Activated CD4-positive, alpha-beta T cell treated with anti-CD3 and anti-CD28 coated beads for 36 hours (primary cell): ENCODE measurements around the gene CEBPA. TPM values are rescaled to one million over a fixed set of nuclear protein-coding genes. Genes with fewer than 3 reads are reported as not detected.

ENCODE experiments used
- ATAC-seq: fragments of 200-7000 bp; cut with Tn5 transposase; one replicate; pipeline ENCODE4 v1.10.0; 2021; ENCODE audit warnings: mild to moderate bottlenecking, moderate library complexity
- CTCF ChIA-PET: fragments of 350-600 bp; sonication (Branson Sonifier 250); formaldehyde crosslinking; loops from one replicate; lab custom pipeline; 2021; ENCODE audit warnings: antibody characterized with exemption; lab: Charles Lee
- POLR2A ChIA-PET: fragments of 350-600 bp; sonication (Branson Sonifier 250); formaldehyde crosslinking; loops from one replicate; lab custom pipeline; 2021; ENCODE audit warnings: antibody characterized with exemption, inconsistent platforms; lab: Charles Lee
- DNase-seq: peaks from one replicate; pipeline ENCODE4 v3.0.0-alpha.2; 2020
- H3K27ac Mint-ChIP-seq: one replicate; pipeline ENCODE4 v1.8.0; 2021; ENCODE audit warnings: mixed read lengths
- H3K27me3 Mint-ChIP-seq: one replicate; pipeline ENCODE4 v1.8.0; 2021; ENCODE audit warnings: mixed read lengths
- H3K36me3 Mint-ChIP-seq: one replicate; pipeline ENCODE4 v1.8.0; 2021; ENCODE audit warnings: low read depth, mixed read lengths
- H3K4me1 Mint-ChIP-seq: one replicate; pipeline ENCODE4 v1.8.0; 2021; ENCODE audit warnings: mixed read lengths
- H3K4me3 Mint-ChIP-seq: one replicate; pipeline ENCODE4 v1.8.0; 2021; ENCODE audit warnings: mild to moderate bottlenecking, moderate library complexity, mixed read lengths
- H3K9me3 Mint-ChIP-seq: one replicate; pipeline ENCODE4 v1.8.0; 2021; ENCODE audit warnings: low read depth, mixed read lengths
- intact Hi-C, 2 experiments: fragments of 100-400 bp; cut with DNase I in 1 of 2; cut with micrococcal nuclease in 1 of 2; formaldehyde crosslinking; loops; one replicate each; pipeline versions ENCODE4 v1.14.2 to v1.15.1; 2022 to 2024; cut with DNase I, micrococcal nuclease
- total RNA-seq, 2 experiments: library from RNA; stranded (reverse); gene quantifications; one replicate each; pipeline ENCODE4 v1.2.3, GENCODE V29; 2021

CEBPA gene
- total RNA-seq, 2 experiments from 2014 or later = 0.11 TPM; not detected in 1

DNA sequence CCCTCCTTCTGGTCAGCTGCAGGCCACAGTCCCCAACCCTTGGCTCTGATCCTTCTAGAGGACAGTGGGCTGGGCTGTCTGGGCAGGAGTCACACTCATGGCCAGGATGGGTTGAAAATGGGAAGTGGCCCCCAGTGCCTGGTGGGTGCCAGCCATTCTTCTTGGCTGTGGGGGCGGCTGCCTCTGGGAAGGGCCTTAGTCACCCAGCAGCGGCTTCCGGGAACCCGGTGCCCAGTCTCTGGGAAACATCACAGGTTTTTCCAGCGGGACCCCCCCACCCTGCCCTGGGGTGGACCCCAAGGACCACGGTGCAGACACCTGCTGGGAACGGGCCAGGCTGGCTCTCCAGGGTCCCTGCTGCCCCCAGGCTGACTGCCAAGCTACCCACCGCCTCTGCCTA is 49.4 kb downstream of the CEBPA start:
- intact Hi-C loops = no loop called here
- ATAC-seq (no peak), DNase-seq (no peak)
- POLR2A ChIA-PET = no interaction called here
- Mint-ChIP-seq H3K27me3 (no peaks in the 10 kb centered on the region), H3K4me3 (no peak overlapping the region), H3K9me3 (peaks cover 2% of the 10 kb centered on the region), H3K27ac (no peak overlapping the region), H3K36me3 (no peaks in the 10 kb centered on the region), H3K4me1 (no peaks in the 10 kb centered on the region)
- CTCF ChIA-PET = no interaction called here

DNA sequence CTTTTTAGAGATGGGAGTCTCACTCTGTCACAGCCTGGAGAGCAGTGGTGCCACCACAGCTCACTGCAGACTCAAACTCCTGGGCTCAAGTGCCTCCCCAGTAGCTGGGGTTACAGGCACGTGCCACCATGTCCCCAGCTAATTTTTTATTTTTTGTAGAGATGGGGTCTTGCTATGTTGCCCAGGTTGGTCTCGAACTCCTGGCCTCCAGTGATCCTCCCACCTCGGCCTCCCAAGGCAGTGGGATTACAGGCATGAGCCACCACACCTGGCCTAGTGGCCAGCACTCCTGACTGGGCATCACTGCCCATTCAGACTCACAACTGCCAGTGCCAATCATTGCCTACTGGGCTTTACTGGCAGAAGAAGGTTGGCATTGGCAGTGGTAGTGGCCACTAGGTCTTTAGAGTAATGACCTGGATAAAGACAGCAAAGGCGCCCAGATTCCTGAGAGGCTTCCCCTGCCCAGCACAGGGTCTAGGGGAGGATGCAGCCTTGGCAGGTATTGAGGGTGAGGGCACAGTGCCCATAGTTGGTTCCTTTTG is 49.8 kb downstream of the CEBPA start:
- Mint-ChIP-seq H3K9me3 (no peaks in the 10 kb centered on the region), H3K36me3 (no peaks in the 10 kb centered on the region), H3K4me3 (no peak overlapping the region), H3K4me1 (no peaks in the 10 kb centered on the region), H3K27ac (no peak overlapping the region), H3K27me3 (no peaks in the 10 kb centered on the region)
- CTCF ChIA-PET = no interaction called here
- ATAC-seq = no peak
- POLR2A ChIA-PET = no interaction called here
- intact Hi-C loops = no loop called here
- no peak for DNase-seq

DNA sequence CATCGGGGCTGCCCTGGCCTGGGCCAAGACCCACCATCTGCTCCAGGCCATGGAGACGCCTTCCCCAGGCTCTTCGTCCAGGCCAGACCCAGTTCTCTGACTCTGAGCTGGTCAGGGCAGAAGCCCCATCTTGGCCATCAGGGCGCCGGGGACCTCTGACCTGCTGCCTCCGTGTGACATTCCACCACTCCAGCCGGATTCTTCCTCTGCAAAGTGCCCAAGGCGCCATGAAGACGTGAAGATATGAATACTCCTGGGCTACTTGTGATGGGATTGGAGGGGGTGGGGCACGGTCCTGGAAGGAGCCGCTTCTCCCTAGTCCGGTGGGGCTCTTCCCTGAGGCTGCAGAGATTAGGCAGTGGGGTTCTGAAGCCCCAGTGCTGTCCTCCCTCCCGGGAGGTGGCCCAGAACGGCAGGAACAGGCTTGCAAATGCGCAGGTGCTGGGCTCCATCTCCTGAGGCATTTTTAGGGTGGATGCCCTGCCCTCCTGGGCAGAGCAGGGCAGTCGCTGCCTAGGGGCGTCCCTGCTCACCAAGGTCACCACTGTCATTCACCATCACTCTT is 50.7 kb downstream of the CEBPA start:
- ChIA-PET CTCF (no interaction called here), POLR2A (no interaction called here)
- Mint-ChIP-seq H3K9me3 (no peaks in the 10 kb centered on the region), H3K27me3 (no peaks in the 10 kb centered on the region), H3K4me3 (no peak overlapping the region), H3K4me1 (no peaks in the 10 kb centered on the region), H3K27ac (no peak overlapping the region), H3K36me3 (no peaks in the 10 kb centered on the region)
- intact Hi-C loops = no loop called here
- DNase-seq (no peak), ATAC-seq (no peak)

DNA sequence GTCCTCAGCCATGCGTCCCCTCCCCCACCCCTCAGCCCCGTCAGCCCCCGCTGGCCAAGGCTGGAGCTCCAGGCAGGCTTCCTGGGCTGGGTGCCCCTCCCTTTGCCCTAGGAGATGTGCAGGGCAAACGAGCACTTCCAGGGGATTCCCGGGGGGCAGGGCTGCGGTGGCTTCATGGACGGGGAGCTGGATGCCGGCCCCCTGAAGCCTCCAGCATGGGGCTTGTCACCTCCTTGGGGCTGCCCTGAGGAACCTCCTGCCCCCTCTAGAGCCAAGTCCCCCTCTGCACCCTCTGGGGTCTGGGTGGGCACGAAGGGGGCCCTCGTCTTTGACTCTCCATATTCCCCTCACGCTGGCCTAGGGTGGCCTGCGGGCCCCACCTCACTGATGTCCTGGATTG is 51.3 kb downstream of the CEBPA start:
- intact Hi-C loops = no loop called here
- no peaks in the 10 kb centered on the region for H3K9me3 Mint-ChIP-seq
- CTCF ChIA-PET = no interaction called here
- H3K27me3 Mint-ChIP-seq = no peaks in the 10 kb centered on the region
- no peak for ATAC-seq
- DNase-seq = no peak
- H3K4me3 Mint-ChIP-seq = no peak overlapping the region
- H3K4me1 Mint-ChIP-seq = no peaks in the 10 kb centered on the region
- H3K27ac Mint-ChIP-seq = no peak overlapping the region
- H3K36me3 Mint-ChIP-seq = no peaks in the 10 kb centered on the region
- POLR2A ChIA-PET = no interaction called here

DNA sequence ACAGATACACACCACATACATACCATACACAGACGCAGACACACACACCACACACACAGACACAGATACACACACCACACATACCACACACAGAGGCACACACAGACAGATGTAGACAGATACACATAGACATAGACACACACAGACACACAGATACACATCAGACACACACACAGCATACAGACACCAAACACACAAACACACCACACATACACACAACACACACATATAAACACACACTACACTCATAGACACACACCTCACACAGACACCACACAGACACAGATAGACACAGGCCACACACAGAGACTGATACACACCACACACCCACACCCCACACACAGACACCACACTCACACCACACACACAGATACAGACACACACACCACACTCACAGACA is 51.8 kb downstream of the CEBPA start:
- Mint-ChIP-seq H3K4me1 (no peaks in the 10 kb centered on the region), H3K9me3 (no peaks in the 10 kb centered on the region), H3K27me3 (no peaks in the 10 kb centered on the region), H3K27ac (no peak overlapping the region), H3K36me3 (no peaks in the 10 kb centered on the region), H3K4me3 (no peak overlapping the region)
- POLR2A ChIA-PET = no interaction called here
- intact Hi-C loops = no loop called here
- no peak for ATAC-seq
- CTCF ChIA-PET = no interaction called here
- DNase-seq = no peak

Other genes with a start within 250 kb of the CEBPA start
- gene RHPN2, start 237.6 kb downstream of the CEBPA start, total RNA-seq = 1 to 10 TPM; 5.1 to 5.7 TPM
- 10 to 100 TPM in 1 of 2 experiments, 1 to 10 TPM in 1; 9.5 to 11.1 TPM for gene GPATCH1, start 221.4 kb downstream of the CEBPA start, total RNA-seq
- gene WDR88, start 170.4 kb downstream of the CEBPA start, total RNA-seq = under 1 TPM in 1 of 2 experiments, not detected in 1; 0.21 TPM
- gene LRP3, start 108.2 kb downstream of the CEBPA start, total RNA-seq = under 1 TPM; 0.37 TPM
- not detected for gene SLC7A10, start 76.7 kb downstream of the CEBPA start, total RNA-seq
- 10 to 100 TPM; 25.9 to 29.6 TPM for gene CEBPG, start 71.2 kb upstream of the CEBPA start, total RNA-seq
- 10 to 100 TPM; 26.9 to 37.4 TPM for gene PEPD, start 219.3 kb upstream of the CEBPA start, total RNA-seq